ENCODE measurements around the gene ZNF592. TPM values are rescaled to one million over a fixed set of nuclear protein-coding genes. Genes with fewer than 3 reads are reported as not detected.

Gene ZNF592
- total RNA-seq, 1 donor from 2014 or later, result 30.6 TPM

- intact Hi-C loops (cut with micrococcal nuclease), result no loop called here
- Mint-ChIP-seq H3K27me3 (no peaks in the 10 kb centered on the region), H3K36me3 (ENCODE audit: low read depth) (peaks cover 37% of the 10 kb centered on the region), H3K9me3 (no peaks in the 10 kb centered on the region), H3K4me1 (peaks cover 10% of the 10 kb centered on the region), H3K27ac (no peak overlapping the region), H3K4me3 (no peak overlapping the region)
- no peak for DNase-seq
Measured at GRCh38 chr15:84775867-84776449, 27.6 kb downstream of the ZNF592 start.

- H3K36me3 Mint-ChIP-seq (ENCODE audit: low read depth), result peaks cover 42% of the 10 kb centered on the region
- H3K9me3 Mint-ChIP-seq, result no peaks in the 10 kb centered on the region
- H3K4me1 Mint-ChIP-seq, result peaks cover 16% of the 10 kb centered on the region
- intact Hi-C loops (cut with micrococcal nuclease), result no loop called here
- no peak overlapping the region for H3K27ac Mint-ChIP-seq
- no peaks in the 10 kb centered on the region for H3K27me3 Mint-ChIP-seq
- no peak for DNase-seq
- H3K4me3 Mint-ChIP-seq, result no peak overlapping the region
Measured at GRCh38 chr15:84778194-84778593, 29.8 kb downstream of the ZNF592 start.

GRCh38 chr15:84780492-84780891, 32.1 kb downstream of the ZNF592 start:
- intact Hi-C loops (cut with micrococcal nuclease), result no loop called here
- Mint-ChIP-seq H3K9me3 (no peaks in the 10 kb centered on the region), H3K4me3 (no peak overlapping the region), H3K36me3 (ENCODE audit: low read depth) (peaks cover 47% of the 10 kb centered on the region), H3K27me3 (no peaks in the 10 kb centered on the region), H3K27ac (no peak overlapping the region), H3K4me1 (peaks cover 25% of the 10 kb centered on the region)
- no peak for DNase-seq

GRCh38 chr15:84781495-84781894, 33.1 kb downstream of the ZNF592 start:
- Mint-ChIP-seq H3K4me3 (no peak overlapping the region), H3K27ac (no peak overlapping the region), H3K4me1 (peaks cover 29% of the 10 kb centered on the region), H3K27me3 (no peaks in the 10 kb centered on the region), H3K36me3 (ENCODE audit: low read depth) (peaks cover 48% of the 10 kb centered on the region), H3K9me3 (no peaks in the 10 kb centered on the region)
- DNase-seq, result no peak
- intact Hi-C loops (cut with micrococcal nuclease), result no loop called here

- Mint-ChIP-seq H3K27me3 (no peaks in the 10 kb centered on the region), H3K9me3 (no peaks in the 10 kb centered on the region), H3K4me3 (no peak overlapping the region), H3K36me3 (ENCODE audit: low read depth) (peaks cover 50% of the 10 kb centered on the region), H3K27ac (peak overlapping the region; percentile 66), H3K4me1 (peaks cover 30% of the 10 kb centered on the region)
- no peak for DNase-seq
- intact Hi-C loops (cut with micrococcal nuclease), result no loop called here
Measured at GRCh38 chr15:84782346-84782745, 34.0 kb downstream of the ZNF592 start.

- Mint-ChIP-seq H3K9me3 (no peaks in the 10 kb centered on the region), H3K4me3 (no peak overlapping the region), H3K27me3 (no peaks in the 10 kb centered on the region), H3K4me1 (peaks cover 36% of the 10 kb centered on the region), H3K36me3 (ENCODE audit: low read depth) (peaks cover 52% of the 10 kb centered on the region), H3K27ac (no peak overlapping the region)
- DNase-seq, result no peak
- intact Hi-C loops (cut with micrococcal nuclease), result no loop called here
Measured at GRCh38 chr15:84783493-84784251, 35.3 kb downstream of the ZNF592 start.

- no peak overlapping the region for H3K27ac Mint-ChIP-seq
- no peaks in the 10 kb centered on the region for H3K27me3 Mint-ChIP-seq
- no peak for DNase-seq
- H3K4me3 Mint-ChIP-seq, result no peak overlapping the region
- H3K4me1 Mint-ChIP-seq, result peaks cover 35% of the 10 kb centered on the region
- H3K36me3 Mint-ChIP-seq (ENCODE audit: low read depth), result peaks cover 51% of the 10 kb centered on the region
- intact Hi-C loops (cut with micrococcal nuclease), result no loop called here
- H3K9me3 Mint-ChIP-seq, result no peaks in the 10 kb centered on the region
Measured at GRCh38 chr15:84784262-84784661, 35.9 kb downstream of the ZNF592 start.

GRCh38 chr15:84785053-84785452, 36.7 kb downstream of the ZNF592 start:
- no peak overlapping the region for H3K4me3 Mint-ChIP-seq
- peaks cover 33% of the 10 kb centered on the region for H3K4me1 Mint-ChIP-seq
- DNase-seq, result no peak
- no peaks in the 10 kb centered on the region for H3K9me3 Mint-ChIP-seq
- H3K27ac Mint-ChIP-seq, result no peak overlapping the region
- peaks cover 45% of the 10 kb centered on the region for H3K36me3 Mint-ChIP-seq (ENCODE audit: low read depth)
- intact Hi-C loops (cut with micrococcal nuclease), result no loop called here
- no peaks in the 10 kb centered on the region for H3K27me3 Mint-ChIP-seq

- DNase-seq, result no peak
- peak overlapping the region; percentile 69 for H3K27ac Mint-ChIP-seq
- peaks cover 42% of the 10 kb centered on the region for H3K36me3 Mint-ChIP-seq (ENCODE audit: low read depth)
- no peaks in the 10 kb centered on the region for H3K9me3 Mint-ChIP-seq
- intact Hi-C loops (cut with micrococcal nuclease), result no loop called here
- H3K4me3 Mint-ChIP-seq, result no peak overlapping the region
- no peaks in the 10 kb centered on the region for H3K27me3 Mint-ChIP-seq
- peaks cover 30% of the 10 kb centered on the region for H3K4me1 Mint-ChIP-seq
Measured at GRCh38 chr15:84788500-84788899, 40.1 kb downstream of the ZNF592 start.

GRCh38 chr15:84789762-84790161, 41.4 kb downstream of the ZNF592 start:
- DNase-seq, result no peak
- H3K4me1 Mint-ChIP-seq, result peaks cover 25% of the 10 kb centered on the region
- H3K27ac Mint-ChIP-seq, result no peak overlapping the region
- H3K36me3 Mint-ChIP-seq (ENCODE audit: low read depth), result peaks cover 34% of the 10 kb centered on the region
- H3K27me3 Mint-ChIP-seq, result no peaks in the 10 kb centered on the region
- intact Hi-C loops (cut with micrococcal nuclease), result no loop called here
- H3K4me3 Mint-ChIP-seq, result no peak overlapping the region
- no peaks in the 10 kb centered on the region for H3K9me3 Mint-ChIP-seq

GRCh38 chr15:84790676-84791075, 42.3 kb downstream of the ZNF592 start:
- DNase-seq, result no peak
- H3K4me1 Mint-ChIP-seq, result peaks cover 19% of the 10 kb centered on the region
- H3K27ac Mint-ChIP-seq, result peak overlapping the region; percentile 16
- H3K36me3 Mint-ChIP-seq (ENCODE audit: low read depth), result peaks cover 33% of the 10 kb centered on the region
- H3K9me3 Mint-ChIP-seq, result no peaks in the 10 kb centered on the region
- no peaks in the 10 kb centered on the region for H3K27me3 Mint-ChIP-seq
- intact Hi-C loops (cut with micrococcal nuclease), result no loop called here
- H3K4me3 Mint-ChIP-seq, result no peak overlapping the region

- intact Hi-C loops (cut with micrococcal nuclease), result no loop called here
- Mint-ChIP-seq H3K36me3 (ENCODE audit: low read depth) (peaks cover 31% of the 10 kb centered on the region), H3K9me3 (no peaks in the 10 kb centered on the region), H3K4me1 (peaks cover 17% of the 10 kb centered on the region), H3K4me3 (no peak overlapping the region), H3K27me3 (no peaks in the 10 kb centered on the region), H3K27ac (peak overlapping the region; percentile 10)
- DNase-seq, result no peak
Measured at GRCh38 chr15:84791763-84792162, 43.4 kb downstream of the ZNF592 start.

GRCh38 chr15:84793431-84794161, 45.2 kb downstream of the ZNF592 start:
- intact Hi-C loops (cut with micrococcal nuclease), result no loop called here

GRCh38 chr15:84794162-84794547, 45.8 kb downstream of the ZNF592 start:
- H3K27me3 Mint-ChIP-seq, result no peaks in the 10 kb centered on the region
- no peaks in the 10 kb centered on the region for H3K9me3 Mint-ChIP-seq
- peaks cover 32% of the 10 kb centered on the region for H3K36me3 Mint-ChIP-seq (ENCODE audit: low read depth)
- peaks cover 8% of the 10 kb centered on the region for H3K4me1 Mint-ChIP-seq
- H3K27ac Mint-ChIP-seq, result no peak overlapping the region
- H3K4me3 Mint-ChIP-seq, result no peak overlapping the region
- DNase-seq, result no peak
- intact Hi-C loops (cut with micrococcal nuclease), result no loop called here

More at GRCh38 chr15:84793431-84794161, 45.2 kb downstream of the ZNF592 start:
- Mint-ChIP-seq H3K9me3 (no peaks in the 10 kb centered on the region), H3K36me3 (ENCODE audit: low read depth) (peaks cover 30% of the 10 kb centered on the region), H3K27ac (no peak overlapping the region), H3K4me3 (no peak overlapping the region), H3K4me1 (peaks cover 10% of the 10 kb centered on the region), H3K27me3 (no peaks in the 10 kb centered on the region)
- DNase-seq, result no peak

All from activated CD4-positive, alpha-beta T cell treated with anti-CD3 and anti-CD28 coated beads, Interleukin-2, amount 10 ng/mL, durations not matched to agents 24 days and 14 days (primary cell).